Loucy (cell line): ENCODE data around the gene BCL11B.

Experiments used
- H2AFZ ChIP-seq: fragments of 200-600 bp; sonication (generic); 2 replicates; pipeline ENCODE4 v1.6.0; 2016; ENCODE audit warnings: antibody characterized with exemption, mild to moderate bottlenecking, low read length, moderate library complexity
- H3F3A ChIP-seq: fragments of 200-600 bp; 2 replicates; pipeline ENCODE4 v1.6.0; 2016; ENCODE audit warnings: antibody characterized with exemption, low read depth, mild to moderate bottlenecking
- H3K27me3 ChIP-seq: fragments of 200-600 bp; sonication (generic); 2 replicates; pipeline ENCODE4 v1.6.1; 2014; ENCODE audit warnings: low read length, mild to moderate bottlenecking; ENCODE audit not compliant: insufficient read depth, poor library complexity, severe bottlenecking
- H3K36me3 ChIP-seq: fragments of 200-600 bp; sonication (generic); 2 replicates; pipeline ENCODE4 v1.6.1; 2016; ENCODE audit warnings: low read length; ENCODE audit not compliant: insufficient read depth
- H3K4me1 ChIP-seq: fragments of 200-600 bp; sonication (generic); 2 replicates; pipeline ENCODE4 v1.5.1; 2014; ENCODE audit warnings: low read length, mild to moderate bottlenecking; ENCODE audit not compliant: insufficient read depth, poor library complexity, severe bottlenecking
- H3K4me2 ChIP-seq: fragments of 200-600 bp; sonication (generic); 2 replicates; pipeline ENCODE4 v1.6.0; 2014; ENCODE audit warnings: antibody characterized with exemption, low read length, low read depth, mild to moderate bottlenecking; ENCODE audit not compliant: poor library complexity, severe bottlenecking
- H3K4me3 ChIP-seq: fragments of 200-600 bp; sonication (generic); 2 replicates; pipeline ENCODE4 v1.5.1; 2014; ENCODE audit warnings: low read length, mild to moderate bottlenecking, mixed read lengths; ENCODE audit not compliant: poor library complexity, severe bottlenecking
- H3K79me2 ChIP-seq: fragments of 200-600 bp; sonication (generic); 2 replicates; pipeline ENCODE4 v1.6.1; 2014; ENCODE audit warnings: low read length; ENCODE audit not compliant: insufficient read depth
- H3K9ac ChIP-seq: fragments of 200-600 bp; sonication (generic); 2 replicates; pipeline ENCODE4 v1.6.0; 2014; ENCODE audit warnings: mild to moderate bottlenecking, low read depth, low read length, moderate library complexity; ENCODE audit not compliant: poor library complexity, severe bottlenecking
- H3K9me2 ChIP-seq: fragments of 200-600 bp; sonication (generic); replicated peaks from 2 replicates; pipeline ENCODE4 v1.6.1; 2016; ENCODE audit warnings: low read depth, low read length, mixed read lengths
- H3K9me3 ChIP-seq: fragments of 200-600 bp; sonication (generic); 2 replicates; pipeline ENCODE4 v1.6.1; 2014; ENCODE audit warnings: mild to moderate bottlenecking, antibody characterized with exemption, low read length, low read depth; ENCODE audit not compliant: insufficient read depth
- H4K20me1 ChIP-seq: fragments of 200-600 bp; sonication (generic); 2 replicates; pipeline ENCODE4 v1.6.0; 2014; ENCODE audit warnings: antibody characterized with exemption, low read length, mild to moderate bottlenecking; ENCODE audit not compliant: insufficient read depth, poor library complexity, severe bottlenecking
- CTCF ChIP-seq: fragments of 200-600 bp; sonication (generic); conservative IDR thresholded peaks from 2 replicates; pipeline ENCODE4 v1.5.1; 2014; ENCODE audit warnings: mild to moderate bottlenecking, antibody characterized with exemption, low read length
- EZH2phosphoT487 ChIP-seq: fragments of 200-600 bp; IDR thresholded peaks from 2 replicates; pipeline ENCODE4 v1.6.1; 2018; ENCODE audit warnings: antibody characterized with exemption, mild to moderate bottlenecking, moderate library complexity, borderline replicate concordance

The BCL11B gene

GRCh38 chr14:99231850-99232713, 39.9 kb downstream of the BCL11B start:
- Histone ChIP-seq H3K36me3 (peaks cover 28% of the 10 kb centered on the region; the same call in 1 of the 2 replicates), H3K9me3 (no peaks in the 10 kb centered on the region), H2AFZ (no peak overlapping the region), H3K9me2 (no peaks in the 10 kb centered on the region), H3K4me1 (peaks cover 16% of the 10 kb centered on the region), H3K27me3 (no peaks in the 10 kb centered on the region), H3F3A (no peaks in the 10 kb centered on the region), H3K4me2 (no peak overlapping the region), H3K79me2 (peaks cover 100% of the 10 kb centered on the region), H4K20me1 (peaks cover 73% of the 10 kb centered on the region), H3K4me3 (no peak overlapping the region), H3K9ac (no peak overlapping the region)
- no peak for TF ChIP-seq CTCF
- no peak for TF ChIP-seq EZH2phosphoT487

- H3K9ac ChIP-seq: no peak overlapping the region
- H3K9me2 ChIP-seq: no peaks in the 10 kb centered on the region
- H3K36me3 ChIP-seq: peaks cover 36% of the 10 kb centered on the region; the same call in 1 of the 2 replicates
- peaks cover 69% of the 10 kb centered on the region for H4K20me1 ChIP-seq
- no peaks in the 10 kb centered on the region for H3F3A ChIP-seq
- H2AFZ ChIP-seq: no peak overlapping the region
- no peaks in the 10 kb centered on the region for H3K9me3 ChIP-seq
- no peak overlapping the region for H3K4me3 ChIP-seq
- TF ChIP-seq EZH2phosphoT487 (no peak), CTCF (no peak)
- no peak overlapping the region for H3K4me2 ChIP-seq
- H3K27me3 ChIP-seq: no peaks in the 10 kb centered on the region
- peaks cover 16% of the 10 kb centered on the region for H3K4me1 ChIP-seq
- H3K79me2 ChIP-seq: peaks cover 100% of the 10 kb centered on the region
Observed at GRCh38 chr14:99231161-99231849, 40.7 kb downstream of the BCL11B start.

GRCh38 chr14:99230208-99231151, 41.5 kb downstream of the BCL11B start:
- H3K4me2 ChIP-seq: peak overlapping the region; percentile 45

More at GRCh38 chr14:99230208-99231151, 41.5 kb downstream of the BCL11B start:
- Histone ChIP-seq H3K4me1 (peaks cover 16% of the 10 kb centered on the region), H3K27me3 (no peaks in the 10 kb centered on the region), H3K9ac (no peak overlapping the region), H3K9me2 (no peaks in the 10 kb centered on the region), H3K36me3 (peaks cover 44% of the 10 kb centered on the region; the same call in 1 of the 2 replicates), H4K20me1 (peaks cover 69% of the 10 kb centered on the region), H2AFZ (no peak overlapping the region), H3F3A (no peaks in the 10 kb centered on the region), H3K9me3 (no peaks in the 10 kb centered on the region), H3K79me2 (peaks cover 100% of the 10 kb centered on the region), H3K4me3 (no peak overlapping the region)
- TF ChIP-seq EZH2phosphoT487: no peak
- TF ChIP-seq CTCF: no peak
